Stimulated activated naive CD4-positive, alpha-beta T cell (primary cell): ENCODE results near the gene UGT1A7.

Experiments
- DNase-seq, 6 experiments: peaks; one replicate each; lab custom pipeline; 2025; lab: John Stamatoyannopoulos, UW

The UGT1A7 gene

DNA sequence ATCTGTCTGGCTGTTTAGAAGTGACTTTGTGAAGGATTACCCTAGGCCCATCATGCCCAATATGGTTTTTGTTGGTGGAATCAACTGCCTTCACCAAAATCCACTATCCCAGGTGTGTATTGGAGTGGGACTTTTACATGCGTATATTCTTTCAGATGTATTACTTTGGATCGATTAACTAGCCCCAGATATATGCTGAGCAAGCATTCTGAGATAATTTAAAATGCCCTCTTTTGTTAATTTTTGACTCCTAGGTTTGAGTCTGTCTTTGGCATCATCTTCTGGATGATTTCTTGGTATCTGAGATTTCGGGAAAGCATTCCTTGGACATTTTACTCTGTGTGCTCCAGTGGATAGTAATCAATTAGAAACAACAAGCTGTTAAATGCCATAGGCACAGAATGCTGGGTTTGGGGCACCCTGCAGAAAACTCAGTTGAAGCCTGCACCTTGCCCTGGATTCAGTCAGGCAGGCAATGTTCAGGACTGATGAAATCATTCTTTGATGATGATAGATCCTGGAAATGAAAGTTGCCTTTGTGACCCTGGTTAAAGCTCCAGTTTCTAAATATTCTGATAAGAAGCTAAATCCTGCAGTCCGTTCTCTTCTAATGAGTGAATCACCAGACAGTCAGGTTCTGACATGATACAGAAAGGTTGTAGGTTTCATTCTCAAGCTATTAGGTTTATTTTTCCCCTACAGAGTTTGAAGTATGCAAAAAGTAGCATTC, 79.5 kb downstream of the UGT1A7 start:
- DNase-seq = no peak

DNA sequence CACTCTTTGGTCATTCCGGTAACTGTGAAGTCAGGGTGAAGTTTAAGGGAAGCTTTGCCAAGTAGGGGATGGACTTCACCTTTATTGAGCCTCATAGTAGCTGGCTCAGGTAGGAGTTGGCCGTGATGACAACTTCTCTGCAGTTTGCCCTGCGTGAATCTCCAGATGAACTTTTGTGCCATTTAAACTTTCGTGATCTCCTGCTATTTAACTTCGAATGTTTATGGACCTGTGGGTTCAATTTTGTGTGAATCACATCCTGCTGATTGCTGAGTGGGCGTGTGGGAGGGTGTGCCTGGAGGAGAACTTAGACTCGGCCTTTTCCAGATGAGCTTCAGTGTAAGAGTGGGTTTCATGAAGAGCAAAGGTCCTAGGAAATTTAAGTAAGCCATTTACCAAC, 82.6 kb downstream of the UGT1A7 start:
- DNase-seq = no peak

DNA sequence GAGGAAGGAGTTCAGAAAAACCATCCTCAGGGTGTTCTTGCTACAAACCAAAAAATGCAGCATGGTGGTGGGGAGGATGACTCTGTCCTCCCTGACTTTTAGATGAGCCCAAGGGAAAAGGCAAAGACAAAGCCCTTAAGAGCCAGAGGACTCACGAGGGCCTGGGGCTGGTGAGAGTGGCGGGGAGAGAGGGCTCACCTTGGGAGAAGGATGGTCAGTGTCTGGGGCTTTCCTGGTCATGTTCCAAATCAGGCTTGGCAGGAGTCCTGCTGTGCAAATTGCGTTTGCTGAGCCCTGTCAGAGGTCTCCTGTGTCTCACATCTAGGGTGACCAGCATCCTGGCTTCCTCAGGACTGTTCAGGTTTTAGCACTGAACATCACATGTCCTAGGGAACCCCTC, 83.1 kb downstream of the UGT1A7 start:
- no peak for DNase-seq

DNA sequence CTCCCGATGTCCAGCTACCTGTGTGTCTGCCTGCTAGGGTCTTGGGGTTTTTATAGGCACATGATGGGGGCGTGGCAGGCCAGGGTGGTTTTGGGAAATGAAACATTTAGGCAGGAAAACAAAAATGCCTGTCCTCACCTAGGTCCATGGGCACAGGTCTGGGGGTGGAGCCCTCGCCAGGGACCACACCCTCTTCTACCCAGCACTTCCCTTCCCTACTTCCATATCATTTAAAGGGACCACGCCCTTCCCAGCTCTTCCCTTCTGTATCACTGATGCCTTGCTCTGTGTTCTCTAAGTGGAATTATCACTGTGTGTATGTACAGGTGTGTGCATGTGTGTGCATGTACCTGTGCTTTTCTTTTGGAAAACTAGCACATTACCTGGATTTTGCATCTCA, 84.7 kb downstream of the UGT1A7 start:
- DNase-seq = no peak

DNA sequence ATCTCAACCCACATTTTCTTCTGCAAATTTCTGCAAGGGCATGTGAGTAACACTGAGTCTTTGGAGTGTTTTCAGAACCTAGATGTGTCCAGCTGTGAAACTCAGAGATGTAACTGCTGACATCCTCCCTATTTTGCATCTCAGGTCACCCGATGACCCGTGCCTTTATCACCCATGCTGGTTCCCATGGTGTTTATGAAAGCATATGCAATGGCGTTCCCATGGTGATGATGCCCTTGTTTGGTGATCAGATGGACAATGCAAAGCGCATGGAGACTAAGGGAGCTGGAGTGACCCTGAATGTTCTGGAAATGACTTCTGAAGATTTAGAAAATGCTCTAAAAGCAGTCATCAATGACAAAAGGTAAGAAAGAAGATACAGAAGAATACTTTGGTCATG, 86.4 kb downstream of the UGT1A7 start:
- DNase-seq = no peak

DNA sequence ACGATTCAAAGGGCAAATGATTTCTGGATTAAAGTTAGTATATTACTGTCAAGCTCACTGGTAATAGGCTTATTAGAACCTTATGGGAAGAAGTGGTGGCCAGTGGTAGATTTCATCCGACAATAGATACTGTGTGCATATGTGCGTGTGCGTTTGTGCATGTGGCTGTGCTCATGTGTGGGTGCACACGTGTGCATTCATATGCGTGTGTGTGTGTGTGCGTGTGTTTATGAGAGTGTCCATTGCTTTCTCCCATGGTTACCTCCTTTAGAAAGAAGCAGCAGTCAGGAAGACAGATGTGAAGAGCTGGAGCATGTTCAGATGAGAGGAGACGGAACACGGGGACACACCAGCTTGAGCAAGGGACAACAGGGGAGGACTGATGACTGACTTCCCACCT, 87.6 kb downstream of the UGT1A7 start:
- DNase-seq = no peak

DNA sequence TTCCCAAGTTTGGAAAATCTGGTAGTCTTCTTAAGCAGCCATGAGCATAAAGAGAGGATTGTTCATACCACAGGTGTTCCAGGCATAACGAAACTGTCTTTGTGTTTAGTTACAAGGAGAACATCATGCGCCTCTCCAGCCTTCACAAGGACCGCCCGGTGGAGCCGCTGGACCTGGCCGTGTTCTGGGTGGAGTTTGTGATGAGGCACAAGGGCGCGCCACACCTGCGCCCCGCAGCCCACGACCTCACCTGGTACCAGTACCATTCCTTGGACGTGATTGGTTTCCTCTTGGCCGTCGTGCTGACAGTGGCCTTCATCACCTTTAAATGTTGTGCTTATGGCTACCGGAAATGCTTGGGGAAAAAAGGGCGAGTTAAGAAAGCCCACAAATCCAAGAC, 90.5 kb downstream of the UGT1A7 start:
- no peak for DNase-seq

DNA sequence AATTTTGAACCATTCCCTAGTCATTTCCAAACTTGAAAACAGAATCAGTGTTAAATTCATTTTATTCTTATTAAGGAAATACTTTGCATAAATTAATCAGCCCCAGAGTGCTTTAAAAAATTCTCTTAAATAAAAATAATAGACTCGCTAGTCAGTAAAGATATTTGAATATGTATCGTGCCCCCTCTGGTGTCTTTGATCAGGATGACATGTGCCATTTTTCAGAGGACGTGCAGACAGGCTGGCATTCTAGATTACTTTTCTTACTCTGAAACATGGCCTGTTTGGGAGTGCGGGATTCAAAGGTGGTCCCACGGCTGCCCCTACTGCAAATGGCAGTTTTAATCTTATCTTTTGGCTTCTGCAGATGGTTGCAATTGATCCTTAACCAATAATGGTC, 90.9 kb downstream of the UGT1A7 start:
- DNase-seq = no peak

DNA sequence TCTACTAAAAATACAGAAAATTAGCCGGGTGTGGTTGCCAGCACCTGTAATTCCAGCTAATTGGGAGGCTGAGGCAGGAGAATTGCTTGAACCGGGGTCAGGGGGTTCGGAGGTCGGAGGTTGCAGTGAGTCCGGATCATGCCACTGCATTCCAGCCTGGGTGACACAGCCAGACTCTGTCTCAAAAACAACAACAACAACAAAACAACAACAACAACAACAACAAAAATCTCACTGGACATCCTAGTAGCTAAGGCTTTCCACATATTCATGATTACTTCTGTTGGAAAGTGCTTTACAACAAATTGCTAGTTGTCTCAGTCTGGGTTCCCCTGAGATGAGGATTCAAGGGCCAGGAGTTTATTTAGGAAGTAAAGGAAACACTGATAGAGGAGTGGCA, 92.2 kb downstream of the UGT1A7 start:
- no peak for DNase-seq

DNA sequence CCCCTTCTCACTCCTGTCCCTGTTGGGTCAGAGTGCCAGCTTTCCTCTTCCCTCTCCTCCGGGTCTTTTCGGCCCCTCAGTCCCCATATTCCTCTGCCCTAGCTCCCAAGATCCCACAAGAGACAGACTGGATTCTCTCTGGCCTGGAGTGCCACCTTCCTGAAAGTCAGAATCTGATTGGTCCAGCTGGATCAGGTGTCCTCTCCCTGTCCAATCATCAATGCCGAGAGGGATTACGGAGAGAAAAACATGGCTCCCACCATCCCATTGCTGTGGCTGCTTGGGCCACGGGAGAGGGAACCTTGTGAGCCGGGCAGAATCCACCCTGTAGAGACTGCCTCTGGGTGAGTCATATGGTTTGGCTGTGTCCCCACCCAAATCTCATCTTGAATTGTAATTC, 93.7 kb downstream of the UGT1A7 start:
- no peak for DNase-seq

DNA sequence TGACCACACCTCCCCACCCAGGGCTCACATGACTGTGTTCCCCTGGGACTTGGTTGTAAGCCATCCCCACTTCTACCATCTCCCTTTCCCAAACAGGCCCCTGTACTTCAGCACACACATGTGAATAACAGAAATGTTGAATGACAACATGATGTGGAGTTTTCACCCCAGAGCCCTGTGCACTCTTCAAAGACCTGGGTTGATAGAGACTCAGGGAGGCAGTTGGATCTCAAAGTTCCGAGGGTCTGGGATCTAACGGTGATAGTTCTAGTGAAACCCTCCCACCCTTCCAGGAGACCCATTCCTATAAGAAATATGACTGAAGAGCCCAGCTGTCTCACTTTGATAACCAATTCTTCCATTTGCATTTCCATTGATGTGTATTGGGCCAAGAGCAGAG, 96.3 kb downstream of the UGT1A7 start, which contains the start of gene MROH2A:
MROH2A (plus strand) TSS at position 301 of the 400 bp plus-strand sequence. CDS start 1,029 bp downstream, outside the sequence.
- DNase-seq = no peak

DNA sequence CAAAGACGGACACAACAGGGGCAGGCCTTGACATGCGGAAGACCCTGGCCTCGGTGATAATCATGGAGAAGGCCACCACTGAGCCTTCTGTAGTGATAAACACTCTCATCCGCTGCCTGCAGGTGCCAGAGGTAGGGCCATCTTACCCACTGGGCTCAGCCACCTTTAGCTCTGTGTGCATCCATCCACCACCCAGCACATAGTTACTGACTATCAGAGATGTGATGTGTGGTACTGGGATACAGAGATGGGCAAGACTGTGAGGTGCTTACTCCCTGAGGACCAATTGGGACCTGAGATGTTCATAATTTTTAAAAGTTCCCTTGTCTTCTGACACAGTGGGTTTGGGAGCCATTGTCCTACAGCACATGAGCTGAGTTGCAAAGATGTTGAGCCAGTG, 98.0 kb downstream of the UGT1A7 start:
- no peak for DNase-seq

DNA sequence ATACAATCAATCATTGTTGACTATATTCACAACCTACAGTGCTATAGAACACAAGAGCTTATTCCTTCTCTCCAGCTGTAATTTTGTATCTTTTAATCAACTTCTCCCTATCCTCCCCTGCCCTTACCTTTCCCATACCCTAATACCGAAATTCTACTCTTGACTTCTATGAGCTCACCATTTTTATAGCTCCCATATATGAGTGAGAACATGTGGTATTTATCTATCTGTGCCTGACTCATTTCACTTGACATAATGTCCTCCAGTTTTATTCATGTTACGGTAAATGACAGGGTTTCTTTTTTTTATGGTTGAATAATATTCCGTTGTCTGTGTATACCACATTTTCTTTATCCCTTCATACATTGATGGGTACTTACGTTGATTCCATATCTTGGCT, 99.1 kb downstream of the UGT1A7 start:
- DNase-seq = no peak

DNA sequence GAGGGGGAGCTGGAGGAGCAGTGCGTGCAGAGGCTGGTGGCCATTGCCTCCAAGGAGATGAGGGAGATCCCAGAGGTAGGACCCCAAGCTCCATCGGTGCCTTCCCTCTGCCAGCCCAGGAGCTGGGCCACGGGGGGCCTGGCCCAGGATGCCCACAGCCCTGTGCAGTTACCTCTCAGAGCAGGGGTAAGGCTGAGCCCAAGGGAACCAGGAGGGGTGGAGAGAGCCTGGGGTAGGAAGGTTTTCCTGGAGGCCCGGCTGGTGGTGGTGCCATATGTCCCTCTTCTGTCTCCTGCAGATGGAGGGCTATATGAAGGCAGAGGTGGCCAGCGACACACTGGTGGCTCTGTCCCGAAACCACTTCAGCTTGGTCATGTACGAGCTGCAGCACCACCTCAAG, 107.9 kb downstream of the UGT1A7 start:
- no peak for DNase-seq

DNA sequence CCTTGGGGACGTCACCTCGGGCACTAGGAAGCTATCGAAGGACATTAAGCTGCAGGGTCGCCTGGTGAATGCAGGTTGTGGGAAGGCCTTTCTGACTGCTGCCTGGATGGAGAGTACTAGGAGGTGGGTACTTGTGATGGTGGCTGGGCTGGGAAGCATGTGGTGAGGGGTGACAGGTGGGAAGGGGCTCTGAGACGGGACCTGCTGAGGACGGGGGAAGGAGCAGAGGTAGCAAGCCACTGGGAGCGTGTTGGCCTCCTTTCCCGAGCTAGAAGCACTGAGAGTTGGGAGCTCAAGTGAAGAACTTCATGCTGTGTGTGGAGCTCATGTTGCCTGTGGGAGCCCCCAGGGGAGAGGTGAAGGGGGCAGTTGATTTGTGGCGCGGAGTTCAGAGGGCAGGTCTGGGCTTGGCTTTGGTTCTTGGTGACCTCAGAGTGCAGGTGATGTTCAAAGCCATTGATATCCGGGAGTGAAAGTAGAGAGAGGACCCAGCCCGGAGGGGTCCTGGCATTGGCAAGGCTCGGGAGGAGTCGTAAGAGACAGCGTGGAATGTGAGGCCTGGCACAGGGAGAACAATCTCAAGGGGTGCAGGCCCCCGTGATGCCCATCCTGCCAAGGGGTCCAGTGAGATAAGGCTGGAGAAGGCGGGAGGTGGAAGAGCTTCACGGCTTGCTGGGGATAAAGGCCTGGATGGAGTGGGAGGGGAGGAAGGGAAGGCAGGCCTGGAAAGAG, 109.6 kb downstream of the UGT1A7 start:
- no peak for DNase-seq

DNA sequence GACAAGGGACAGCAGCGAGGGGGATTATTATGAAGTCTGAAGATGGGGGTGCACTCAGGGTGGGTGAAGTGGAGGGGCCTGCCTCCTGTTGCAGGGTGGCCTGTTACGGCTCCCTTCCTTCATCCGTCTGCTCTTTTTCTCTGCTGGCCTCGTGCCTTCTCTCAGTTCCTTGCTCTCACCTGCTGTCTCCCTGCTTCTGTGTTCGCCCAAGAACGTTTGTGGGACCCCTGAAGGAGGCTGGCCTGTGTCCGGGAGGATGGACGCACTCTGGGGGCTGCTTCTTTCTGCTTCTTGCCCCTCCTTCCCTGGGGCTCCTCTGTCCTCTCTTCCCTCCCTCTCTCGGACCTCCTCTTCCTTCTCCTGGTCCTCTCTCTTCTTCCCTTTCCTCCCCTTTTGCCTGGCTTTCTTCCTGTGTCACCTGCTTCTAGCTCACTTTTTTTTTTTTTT, 110.2 kb downstream of the UGT1A7 start:
- DNase-seq = no peak

DNA sequence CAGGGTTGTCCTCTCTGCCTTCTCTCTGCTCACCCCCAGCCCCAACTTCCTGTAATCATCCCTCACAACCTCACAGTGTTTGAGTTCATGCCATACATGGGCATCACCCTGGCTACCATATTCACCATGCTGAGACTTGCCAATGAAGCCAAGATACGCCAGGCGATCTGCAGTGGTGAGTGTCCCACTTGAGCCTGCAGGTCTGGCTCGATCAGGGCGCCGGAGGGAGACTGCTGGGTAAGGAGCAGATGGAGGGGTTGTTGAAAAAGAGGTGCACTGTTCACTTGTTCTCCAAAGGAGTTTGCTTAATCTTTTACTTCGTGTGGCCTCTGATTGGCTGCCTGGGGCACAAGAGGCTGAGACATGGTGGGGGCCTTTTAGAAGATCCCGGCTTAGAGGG, 111.0 kb downstream of the UGT1A7 start:
- DNase-seq = no peak

DNA sequence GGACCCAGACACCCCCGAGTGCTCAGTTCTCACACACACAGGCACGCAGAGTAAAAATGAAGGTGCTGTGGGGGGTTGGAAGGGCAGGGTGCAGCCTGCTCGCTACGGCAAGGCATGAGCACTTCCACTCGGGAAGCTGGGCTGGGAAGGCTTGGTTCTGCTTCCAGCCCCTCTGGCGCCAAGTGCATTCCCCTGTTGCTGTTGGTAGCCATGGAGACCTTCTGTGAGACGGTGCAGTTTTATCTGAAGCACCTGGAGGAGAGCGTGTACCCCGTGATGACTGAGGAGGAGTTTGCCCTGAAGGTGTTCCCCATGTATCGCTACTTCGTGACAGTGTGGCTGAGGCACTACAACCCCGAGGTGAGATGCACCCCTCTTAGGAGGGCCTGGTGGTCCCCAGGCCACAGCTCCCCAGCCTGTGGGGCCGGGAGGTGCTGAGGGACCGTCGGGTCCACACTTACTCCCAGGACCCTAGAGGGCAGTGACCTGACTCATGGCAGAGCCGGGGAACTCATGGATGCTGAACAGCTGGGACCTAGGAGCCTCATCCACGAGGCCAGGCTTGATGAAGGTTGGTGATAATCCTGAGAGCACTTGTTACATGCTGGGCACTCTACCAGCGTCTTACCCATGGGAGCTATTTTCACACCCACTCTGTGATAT, 111.9 kb downstream of the UGT1A7 start:
- DNase-seq = no peak

DNA sequence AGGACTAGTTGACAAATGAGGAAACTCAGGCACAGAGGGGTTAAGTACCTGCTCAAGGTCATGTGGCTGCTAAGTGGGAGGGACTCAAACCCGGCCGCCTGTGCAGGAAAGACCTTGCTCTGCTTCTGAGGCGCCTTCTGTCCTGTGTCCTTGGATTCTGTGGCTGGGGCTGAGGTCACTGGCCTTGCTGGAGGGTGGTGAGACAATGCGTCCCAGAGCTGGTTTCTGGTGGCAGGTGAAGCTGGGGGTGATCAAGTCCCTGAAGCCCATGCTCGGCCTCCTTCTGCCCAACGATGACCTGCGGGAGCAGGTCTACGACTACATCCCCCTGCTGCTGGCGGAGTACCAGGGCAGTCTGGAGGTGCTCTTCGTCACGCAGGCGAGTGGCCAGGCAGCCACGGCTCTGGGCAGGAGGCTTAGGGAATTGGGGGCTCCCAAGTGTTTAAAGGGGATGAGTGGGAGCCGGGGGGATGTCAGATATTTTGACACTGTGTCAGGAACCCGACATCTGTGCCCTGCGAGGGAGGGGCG, 112.5 kb downstream of the UGT1A7 start:
- DNase-seq = no peak

DNA sequence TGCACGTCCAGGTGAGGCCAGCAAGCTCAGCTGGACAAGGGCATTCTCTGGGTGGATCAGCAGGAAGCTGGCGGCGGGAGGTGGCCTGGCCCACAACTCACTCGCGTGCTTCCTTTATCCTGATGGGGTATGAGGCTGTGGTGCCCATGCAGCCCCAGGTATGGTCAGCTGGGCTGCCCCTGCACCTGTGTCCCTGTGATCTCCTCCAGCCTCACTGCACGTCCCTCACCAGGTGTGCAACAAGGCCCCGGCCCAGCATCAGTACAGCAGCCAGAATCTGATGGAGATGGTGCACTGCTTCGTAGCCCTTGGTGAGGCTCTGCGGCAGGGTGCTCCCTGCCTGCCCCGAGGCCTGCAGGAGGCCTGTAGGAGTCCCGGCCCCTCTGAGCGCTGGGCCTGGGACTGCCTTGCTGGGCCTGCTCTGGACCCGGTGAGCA, 114.1 kb downstream of the UGT1A7 start:
- no peak for DNase-seq

DNA sequence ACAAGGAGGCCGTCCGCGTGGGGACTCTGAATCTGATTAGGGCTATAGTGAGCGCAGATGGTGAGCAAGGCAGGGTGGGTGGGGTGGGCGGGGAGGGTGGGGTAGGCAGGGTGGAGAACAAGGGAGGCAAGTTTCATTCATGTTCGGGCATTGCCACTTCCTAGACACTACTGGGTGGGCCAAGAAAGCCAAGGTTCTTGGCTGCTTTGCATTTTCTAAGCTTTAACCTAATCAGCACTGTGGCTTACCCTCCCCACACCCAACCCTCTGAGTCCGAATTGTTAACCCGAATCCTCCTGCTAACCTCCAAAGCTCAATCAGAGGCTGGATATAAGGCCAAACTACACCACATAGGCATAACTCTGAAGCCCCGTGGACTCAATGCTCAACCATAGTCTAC, 114.6 kb downstream of the UGT1A7 start:
- DNase-seq = no peak

DNA sequence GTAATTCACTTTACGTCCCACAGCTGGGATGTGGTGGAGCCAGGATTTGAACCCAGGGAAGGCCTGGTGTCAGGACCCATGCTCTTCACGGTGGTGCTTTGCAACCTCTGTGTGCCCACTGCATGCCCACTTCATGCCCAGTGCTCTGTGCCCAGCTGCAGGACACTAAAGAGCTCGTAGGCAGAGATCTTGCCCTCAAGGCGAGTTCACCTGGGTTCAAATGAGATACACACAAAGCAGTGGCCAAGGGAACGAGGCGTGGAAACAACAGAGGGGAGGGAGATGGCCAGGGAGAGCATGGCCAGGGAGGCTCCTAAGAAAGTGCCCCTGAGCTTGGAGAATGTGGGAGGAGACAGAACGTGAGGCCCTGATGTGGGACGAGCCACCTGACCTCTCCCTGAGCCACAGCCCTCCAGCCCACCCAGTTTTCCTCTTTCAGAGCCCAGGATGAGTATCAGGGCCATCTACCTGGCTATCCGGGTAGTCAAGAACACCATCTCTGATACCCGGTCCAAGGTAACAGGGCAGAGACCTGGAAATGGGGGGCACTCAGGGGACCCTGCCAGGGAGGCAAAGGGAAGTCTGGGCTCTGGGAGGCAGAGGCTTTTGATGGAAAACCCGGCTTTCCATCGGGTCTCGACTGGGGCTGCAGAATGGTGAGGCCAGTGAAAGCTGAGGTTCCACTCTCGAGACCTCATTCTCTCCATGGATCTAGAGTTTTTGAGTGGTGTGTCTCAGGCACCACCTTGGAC, 116.8 kb downstream of the UGT1A7 start:
- DNase-seq = no peak
